ENCODE measurements around the gene ABLIM3. TPM values are rescaled to one million over a fixed set of nuclear protein-coding genes. Genes with fewer than 3 reads are reported as not detected.

ABLIM3 gene
- polyA plus RNA-seq, 1 experiment = 25.7 TPM

DNA sequence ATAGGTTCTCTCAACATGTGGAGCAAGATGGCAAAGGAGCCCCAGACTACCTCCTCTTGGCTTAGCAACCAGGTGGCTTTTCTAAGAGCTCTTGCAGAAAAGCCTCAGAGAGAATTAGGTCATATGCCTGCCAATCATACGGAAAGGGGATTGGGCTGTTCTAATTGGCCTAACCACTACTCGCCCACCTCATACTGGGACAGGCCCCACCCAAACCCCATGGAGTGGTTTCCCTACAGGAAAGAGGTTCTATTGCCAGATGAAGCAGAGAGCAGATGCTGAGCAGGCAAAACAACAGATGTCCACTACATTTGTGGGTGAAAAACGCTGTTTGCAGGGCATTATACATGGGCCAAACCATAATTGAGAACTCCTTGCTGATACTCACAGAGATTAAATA lies 29.0 kb downstream of the ABLIM3 start:
- TF ChIP-seq, protein P1, sequence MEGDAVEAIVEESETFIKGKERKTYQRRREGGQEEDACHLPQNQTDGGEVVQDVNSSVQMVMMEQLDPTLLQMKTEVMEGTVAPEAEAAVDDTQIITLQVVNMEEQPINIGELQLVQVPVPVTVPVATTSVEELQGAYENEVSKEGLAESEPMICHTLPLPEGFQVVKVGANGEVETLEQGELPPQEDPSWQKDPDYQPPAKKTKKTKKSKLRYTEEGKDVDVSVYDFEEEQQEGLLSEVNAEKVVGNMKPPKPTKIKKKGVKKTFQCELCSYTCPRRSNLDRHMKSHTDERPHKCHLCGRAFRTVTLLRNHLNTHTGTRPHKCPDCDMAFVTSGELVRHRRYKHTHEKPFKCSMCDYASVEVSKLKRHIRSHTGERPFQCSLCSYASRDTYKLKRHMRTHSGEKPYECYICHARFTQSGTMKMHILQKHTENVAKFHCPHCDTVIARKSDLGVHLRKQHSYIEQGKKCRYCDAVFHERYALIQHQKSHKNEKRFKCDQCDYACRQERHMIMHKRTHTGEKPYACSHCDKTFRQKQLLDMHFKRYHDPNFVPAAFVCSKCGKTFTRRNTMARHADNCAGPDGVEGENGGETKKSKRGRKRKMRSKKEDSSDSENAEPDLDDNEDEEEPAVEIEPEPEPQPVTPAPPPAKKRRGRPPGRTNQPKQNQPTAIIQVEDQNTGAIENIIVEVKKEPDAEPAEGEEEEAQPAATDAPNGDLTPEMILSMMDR (IDR thresholded peaks at IDR 0.05; ENCODE audit: insufficient read depth, low read depth, low read length) = no peak
- no peaks in the 10 kb centered on the region for H3K27me3 ChIP-seq (ENCODE audit: control insufficient read depth, insufficient read depth, low read length)
- H3K36me3 ChIP-seq (ENCODE audit: control insufficient read depth, insufficient read depth, low read length) = no peaks in the 10 kb centered on the region
- DNase-seq (ENCODE audit: low read depth) = no peak
- CTCF ChIA-PET = interaction anchor here (1.0 kb wide), 1 partner anchor 9 kb away, joined by 3 read pairs; no protein-coding TSS in a partner anchor
- no peak overlapping the region for H3K4me3 ChIP-seq (ENCODE audit: low read depth, low read length)
- POLR2A ChIA-PET = no interaction called here

DNA sequence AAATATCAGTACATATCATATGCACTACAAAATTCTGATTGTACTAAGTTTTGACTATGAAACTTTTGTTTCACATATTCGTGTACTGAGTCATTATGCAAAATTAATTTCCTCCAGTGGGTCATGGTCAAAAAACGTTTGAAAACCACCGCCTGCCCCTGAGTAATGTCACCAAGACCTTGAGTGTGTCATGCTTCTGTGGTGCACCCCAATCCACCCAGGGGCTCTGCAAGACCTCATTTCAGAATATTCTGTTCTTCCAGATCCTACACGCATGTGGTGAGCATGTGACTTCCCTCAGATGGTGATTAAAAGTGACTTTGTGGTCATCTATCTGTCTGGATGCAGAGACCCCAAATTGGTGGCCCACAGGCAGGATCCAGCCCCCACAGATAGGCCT lies 31.0 kb downstream of the ABLIM3 start:
- CTCF ChIA-PET = no interaction called here
- POLR2A ChIA-PET = no interaction called here
- H3K36me3 ChIP-seq (ENCODE audit: control insufficient read depth, insufficient read depth, low read length) = no peaks in the 10 kb centered on the region
- TF ChIP-seq, protein P1 (IDR thresholded peaks at IDR 0.05; ENCODE audit: insufficient read depth, low read depth, low read length) = no peak
- H3K27me3 ChIP-seq (ENCODE audit: control insufficient read depth, insufficient read depth, low read length) = no peaks in the 10 kb centered on the region
- H3K4me3 ChIP-seq (ENCODE audit: low read depth, low read length) = no peak overlapping the region
- DNase-seq (ENCODE audit: low read depth) = peak; percentile 49

DNA sequence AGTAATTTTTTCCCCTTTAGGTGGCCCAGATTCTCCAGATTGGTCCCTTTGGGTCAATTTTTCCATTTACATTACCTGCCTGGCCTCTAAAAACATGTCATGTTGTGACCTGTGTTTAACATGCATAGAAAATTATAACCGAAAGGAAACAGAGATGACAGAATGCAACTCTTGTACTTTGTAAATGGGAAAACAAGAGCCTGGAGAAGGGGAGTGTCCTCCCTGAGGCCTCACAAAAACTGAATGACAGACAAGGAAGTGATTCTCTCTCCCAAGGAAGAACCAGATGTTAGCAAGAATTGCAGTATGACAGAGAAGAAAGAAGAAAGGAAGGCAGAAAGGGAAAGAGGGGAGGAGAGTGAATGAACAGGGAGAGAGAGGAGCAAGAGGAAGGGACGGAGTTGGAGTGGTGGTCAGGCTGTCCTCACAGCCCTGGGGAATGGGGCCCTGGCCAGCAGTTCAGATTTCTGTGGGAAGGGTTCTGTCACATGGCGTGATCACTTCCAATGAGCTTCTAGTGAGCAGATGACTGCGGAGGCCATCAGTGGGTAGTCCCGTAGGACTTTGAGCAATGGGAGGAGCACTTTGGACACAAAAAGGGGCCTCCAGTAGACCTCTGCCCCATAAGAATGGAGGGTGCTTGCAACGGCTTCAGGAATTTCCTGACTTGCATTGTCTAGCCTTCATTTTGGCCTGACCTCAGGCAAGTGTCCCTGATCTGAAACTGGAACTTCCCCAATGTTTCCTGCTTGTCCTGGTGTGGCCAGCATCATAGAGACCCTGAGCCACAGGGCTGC lies 31.6 kb downstream of the ABLIM3 start:
- POLR2A ChIA-PET = no interaction called here
- TF ChIP-seq, protein P1 (IDR thresholded peaks at IDR 0.05; ENCODE audit: insufficient read depth, low read depth, low read length) = no peak
- no peak for DNase-seq (ENCODE audit: low read depth)
- Histone ChIP-seq H3K4me3 (ENCODE audit: low read depth, low read length) (no peak overlapping the region), H3K36me3 (ENCODE audit: control insufficient read depth, insufficient read depth, low read length) (no peaks in the 10 kb centered on the region), H3K27me3 (ENCODE audit: control insufficient read depth, insufficient read depth, low read length) (no peaks in the 10 kb centered on the region)
- CTCF ChIA-PET = no interaction called here

DNA sequence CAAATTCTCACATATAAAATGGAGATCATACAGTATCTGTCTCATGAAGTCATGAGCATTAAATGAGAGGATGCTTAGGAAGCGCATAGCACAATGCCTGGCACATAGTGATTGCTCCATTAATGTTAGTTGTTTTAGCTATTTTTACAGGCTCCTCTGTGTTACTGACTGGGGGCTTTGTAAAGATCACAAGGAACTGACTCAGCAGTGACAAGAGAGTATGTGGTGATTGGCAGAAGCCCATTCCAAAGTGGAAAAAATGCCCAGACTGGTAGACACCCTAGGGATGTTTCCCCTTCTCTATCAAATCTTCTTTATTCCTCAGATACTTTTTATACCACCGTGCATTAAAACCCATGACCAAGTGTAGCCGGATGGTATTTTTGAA lies 33.5 kb downstream of the ABLIM3 start:
- TF ChIP-seq, protein P1 (IDR thresholded peaks at IDR 0.05; ENCODE audit: insufficient read depth, low read depth, low read length) = no peak
- H3K36me3 ChIP-seq (ENCODE audit: control insufficient read depth, insufficient read depth, low read length) = no peaks in the 10 kb centered on the region
- no peaks in the 10 kb centered on the region for H3K27me3 ChIP-seq (ENCODE audit: control insufficient read depth, insufficient read depth, low read length)
- CTCF ChIA-PET = interaction anchor here (1.7 to 1.8 kb wide), 2 partner anchors 11 to 54 kb away, joined by 4 to 6 read pairs; no protein-coding TSS in a partner anchor
- no peak for DNase-seq (ENCODE audit: low read depth)
- H3K4me3 ChIP-seq (ENCODE audit: low read depth, low read length) = no peak overlapping the region
- POLR2A ChIA-PET = interaction anchor here (0.6 kb wide), 1 partner anchor 56 kb away, joined by 3 read pairs; no protein-coding TSS in a partner anchor

DNA sequence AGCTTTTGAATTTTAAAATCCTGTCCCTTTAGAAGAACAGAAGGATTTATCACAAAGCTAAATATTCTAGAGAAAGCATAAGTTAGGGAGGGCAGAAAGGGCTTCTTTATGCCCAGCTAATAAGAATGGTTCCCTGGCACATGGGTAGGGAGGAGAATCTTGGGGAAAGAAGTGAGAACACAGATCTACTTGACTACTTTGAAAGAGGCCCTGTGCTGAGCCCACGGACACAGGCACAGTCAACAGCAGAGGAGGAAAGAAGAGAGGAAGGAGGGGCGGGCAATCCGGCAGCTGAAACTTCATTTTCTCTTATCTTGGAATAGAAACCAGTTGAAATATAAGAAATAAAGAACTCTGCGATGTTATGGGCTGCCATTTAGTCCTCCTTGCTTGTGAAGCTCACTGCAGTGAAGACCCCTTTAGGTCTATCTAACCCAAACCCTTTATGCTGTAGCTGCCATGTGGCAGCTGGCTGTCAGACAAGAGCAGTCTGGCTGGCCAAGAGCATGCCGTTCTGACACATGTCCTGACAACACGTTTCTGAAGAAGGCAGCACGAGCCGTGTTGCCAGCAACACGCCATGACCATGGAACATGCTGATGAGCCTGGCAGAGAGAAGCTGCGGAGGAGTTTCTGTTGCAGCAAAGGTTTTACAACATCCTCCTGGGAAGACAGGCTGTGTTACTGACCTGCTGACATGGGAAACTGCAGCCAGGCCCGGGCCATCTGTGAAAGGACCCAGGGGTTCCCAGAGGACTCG lies 34.2 kb downstream of the ABLIM3 start:
- ChIA-PET CTCF (interaction anchor here (1.1 to 1.8 kb wide), 4 partner anchors 10 to 53 kb away, joined by 3 to 6 read pairs (median 4); partner anchors contain the start of gene ABLIM3), POLR2A (interaction anchor here (0.6 kb wide), 1 partner anchor 55 kb away, joined by 3 read pairs; no protein-coding TSS in a partner anchor)
- DNase-seq (ENCODE audit: low read depth) = no peak

More for the DNA sequence above, 34.2 kb downstream of the ABLIM3 start:
- H3K27me3 ChIP-seq (ENCODE audit: control insufficient read depth, insufficient read depth, low read length) = no peaks in the 10 kb centered on the region
- TF ChIP-seq, protein P1 (IDR thresholded peaks at IDR 0.05; ENCODE audit: insufficient read depth, low read depth, low read length) = no peak
- no peaks in the 10 kb centered on the region for H3K36me3 ChIP-seq (ENCODE audit: control insufficient read depth, insufficient read depth, low read length)
- no peak overlapping the region for H3K4me3 ChIP-seq (ENCODE audit: low read depth, low read length)
